Type B pancreatic cell (in vitro differentiated cells): ENCODE results near the gene SLC2A13. TPM values are rescaled to one million over a fixed set of nuclear protein-coding genes. Genes with fewer than 3 reads are reported as not detected.
A peak's percentile ranks its signal among the peaks of the same experiment; 100 is the strongest.

Experiments
- DNase-seq: peaks from one replicate; pipeline ENCODE4 v3.0.0; 2021; ENCODE audit warnings: mixed read lengths; ENCODE audit not compliant: unreplicated experiment; ENCODE audit errors: extremely low spot score
- H3K27ac Mint-ChIP-seq: 2 replicates; pipeline ENCODE4 v1.8.0; 2021; ENCODE audit warnings: mild to moderate bottlenecking, mixed read lengths
- H3K27me3 Mint-ChIP-seq: 2 replicates; pipeline ENCODE4 v1.8.0; 2021; ENCODE audit warnings: mixed read lengths
- H3K36me3 Mint-ChIP-seq: 2 replicates; pipeline ENCODE4 v1.8.0; 2021; ENCODE audit warnings: mixed read lengths
- H3K4me1 Mint-ChIP-seq: one replicate; pipeline ENCODE4 v1.8.0; 2021; ENCODE audit warnings: mixed read lengths; ENCODE audit not compliant: unreplicated experiment
- H3K4me3 Mint-ChIP-seq: 2 replicates; pipeline ENCODE4 v1.8.0; 2021; ENCODE audit warnings: mild to moderate bottlenecking, mixed read lengths
- H3K9me3 Mint-ChIP-seq: 2 replicates; pipeline ENCODE4 v1.8.0; 2021; ENCODE audit warnings: mixed read lengths
- CTCF ChIP-seq: fragments of 200-600 bp; sonication (generic); conservative IDR thresholded peaks from 2 replicates; pipeline ENCODE4 v1.5.0; 2021; ENCODE audit warnings: antibody characterized with exemption, mild to moderate bottlenecking
- total RNA-seq: library from RNA; stranded (reverse); gene quantifications from 2 replicates; pipeline ENCODE4 v1.2.1, GENCODE V29; 2021; ENCODE audit warnings: low replicate concordance

Gene SLC2A13
- total RNA-seq, 1 donor from 2014 or later = 7.1 TPM

DNA sequence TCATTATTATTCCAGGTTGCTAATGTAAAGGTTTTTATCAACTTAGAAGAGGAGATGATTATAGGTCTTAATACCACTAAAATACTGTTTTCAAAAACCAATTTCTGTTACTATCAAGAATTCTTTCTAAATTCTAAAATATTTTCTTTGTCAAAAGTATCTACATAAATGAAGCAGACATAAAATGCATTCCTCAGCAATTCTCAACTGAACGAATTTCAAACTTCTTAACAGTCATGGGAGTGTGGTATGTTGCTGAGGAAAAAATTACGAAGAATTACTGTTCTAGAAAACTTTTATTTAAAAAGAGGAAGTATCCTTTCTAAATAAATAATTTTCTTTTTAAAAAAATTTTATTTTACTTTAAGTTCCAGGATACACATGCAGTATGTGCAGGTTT, 146.4 kb downstream of the SLC2A13 start:
- peaks cover 4% of the 10 kb centered on the region for H3K4me1 Mint-ChIP-seq
- H3K9me3 Mint-ChIP-seq = no peaks in the 10 kb centered on the region
- no peak for DNase-seq
- H3K27me3 Mint-ChIP-seq = no peaks in the 10 kb centered on the region
- TF ChIP-seq CTCF = no peak
- H3K4me3 Mint-ChIP-seq = no peak overlapping the region
- H3K27ac Mint-ChIP-seq = no peak overlapping the region
- no peaks in the 10 kb centered on the region for H3K36me3 Mint-ChIP-seq

DNA sequence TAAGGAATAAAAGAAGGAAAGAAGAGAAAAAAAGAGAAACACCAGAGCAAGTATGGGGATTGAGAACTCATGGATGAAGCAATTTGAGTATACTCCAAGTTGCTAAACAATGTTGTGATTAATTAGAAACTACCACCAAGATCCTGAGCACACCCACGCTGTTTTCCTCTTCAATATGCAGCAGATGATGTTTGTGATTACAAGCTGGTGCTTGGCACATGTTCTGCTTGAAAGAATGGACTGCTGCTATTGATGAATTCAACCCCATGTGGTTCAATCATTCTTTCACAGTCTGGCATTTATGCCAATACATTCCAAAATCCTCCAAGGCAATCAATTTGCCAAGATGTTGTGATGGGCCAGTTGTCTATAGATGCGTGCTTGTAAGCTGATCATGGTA, 146.8 kb downstream of the SLC2A13 start:
- no peak overlapping the region for H3K4me3 Mint-ChIP-seq
- no peak overlapping the region for H3K27ac Mint-ChIP-seq
- no peaks in the 10 kb centered on the region for H3K36me3 Mint-ChIP-seq
- peaks cover 4% of the 10 kb centered on the region for H3K4me1 Mint-ChIP-seq
- no peak for DNase-seq
- no peak for TF ChIP-seq CTCF
- peaks cover 3% of the 10 kb centered on the region for H3K27me3 Mint-ChIP-seq
- no peaks in the 10 kb centered on the region for H3K9me3 Mint-ChIP-seq

DNA sequence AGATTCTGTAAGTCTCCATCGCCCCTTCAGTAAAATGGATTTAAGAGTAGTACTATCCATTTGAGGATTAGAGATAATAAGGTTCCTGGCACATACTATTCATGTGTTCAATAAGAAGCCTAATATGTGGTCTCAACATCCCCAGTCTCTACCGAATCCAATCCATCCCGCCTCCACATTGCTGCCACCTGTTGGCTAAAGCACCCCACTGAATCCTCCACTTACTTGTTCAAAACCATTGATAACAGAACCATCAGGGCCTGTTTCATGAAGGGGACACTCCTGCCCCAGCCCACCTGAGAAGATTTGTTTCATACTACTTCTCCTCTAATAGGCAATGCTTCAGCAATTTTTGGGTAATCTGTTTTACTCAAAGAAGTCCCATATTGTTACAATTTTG, 147.5 kb downstream of the SLC2A13 start:
- Mint-ChIP-seq H3K4me3 (no peak overlapping the region), H3K27me3 (peaks cover 5% of the 10 kb centered on the region), H3K36me3 (no peaks in the 10 kb centered on the region), H3K9me3 (no peaks in the 10 kb centered on the region), H3K4me1 (peaks cover 4% of the 10 kb centered on the region), H3K27ac (no peak overlapping the region)
- peak; percentile 20 for TF ChIP-seq CTCF
- DNase-seq = no peak

DNA sequence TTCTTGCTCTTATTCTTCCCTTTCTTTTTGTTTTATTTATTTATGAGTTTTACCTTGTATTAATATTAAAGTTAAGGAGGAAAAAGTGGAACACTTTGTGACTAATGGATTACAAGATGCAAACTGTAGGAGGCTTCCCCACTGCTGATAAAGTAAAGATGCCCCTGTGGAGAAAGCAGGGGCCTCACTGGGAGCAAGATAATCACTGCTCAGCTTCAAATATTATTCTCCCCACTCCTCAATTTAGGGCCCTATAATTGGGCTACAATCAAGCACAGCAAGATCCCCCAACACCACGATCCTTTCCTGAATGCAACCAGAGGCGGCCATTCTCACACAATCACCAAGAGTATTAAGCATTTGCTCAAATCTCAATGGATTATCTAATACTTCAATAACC, 149.2 kb downstream of the SLC2A13 start:
- H3K27me3 Mint-ChIP-seq = peaks cover 5% of the 10 kb centered on the region
- no peak for DNase-seq
- TF ChIP-seq CTCF = no peak
- no peaks in the 10 kb centered on the region for H3K9me3 Mint-ChIP-seq
- H3K4me3 Mint-ChIP-seq = no peak overlapping the region
- no peaks in the 10 kb centered on the region for H3K36me3 Mint-ChIP-seq
- peaks cover 4% of the 10 kb centered on the region for H3K4me1 Mint-ChIP-seq
- no peak overlapping the region for H3K27ac Mint-ChIP-seq

DNA sequence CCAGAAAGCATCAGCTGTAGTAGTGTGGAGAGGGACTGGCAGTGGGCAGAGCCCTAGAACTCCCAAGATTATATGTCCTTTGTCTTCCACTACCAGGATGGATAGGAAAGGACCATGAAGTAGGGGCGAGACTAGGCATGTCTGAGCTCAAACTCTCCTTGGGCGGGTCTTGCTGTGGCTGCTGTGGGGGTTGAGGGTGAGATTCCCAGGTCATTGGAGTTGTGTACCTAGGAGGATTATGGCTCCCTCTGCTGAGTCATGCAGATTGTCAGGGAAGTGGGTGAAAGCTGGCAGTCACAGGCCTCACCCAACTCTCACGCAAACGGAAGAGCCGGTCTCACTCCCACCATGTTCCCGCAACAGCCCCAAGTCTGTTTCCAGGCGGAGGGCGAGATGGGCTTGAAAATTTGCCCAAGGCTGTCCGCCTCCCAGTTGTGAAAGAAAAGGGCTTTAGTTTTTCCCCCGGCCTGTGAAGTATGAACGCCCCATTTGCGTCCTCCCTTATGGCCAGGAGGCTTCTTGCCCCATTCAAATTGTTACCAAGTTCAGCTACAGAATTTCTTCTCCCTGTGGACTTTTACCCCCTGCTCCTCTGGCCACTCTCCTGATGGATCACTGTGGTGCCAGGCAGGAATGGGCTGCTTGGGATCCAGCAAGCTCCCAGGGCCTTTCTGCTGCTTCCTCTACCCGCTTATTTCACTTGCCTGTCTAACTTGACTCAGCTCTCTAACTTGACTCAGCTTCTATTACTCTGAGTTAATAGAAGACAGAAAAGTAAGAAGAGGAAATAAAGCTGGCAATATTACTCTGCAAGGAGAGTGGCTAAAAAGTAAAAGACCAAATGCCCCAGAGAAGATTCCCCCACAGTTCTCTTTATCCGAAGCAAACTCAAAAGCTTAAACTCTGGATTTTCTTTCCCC, 159.3 kb downstream of the SLC2A13 start:
- no peak overlapping the region for H3K27ac Mint-ChIP-seq
- peaks cover 12% of the 10 kb centered on the region for H3K9me3 Mint-ChIP-seq
- TF ChIP-seq CTCF = no peak
- no peaks in the 10 kb centered on the region for H3K27me3 Mint-ChIP-seq
- peaks cover 9% of the 10 kb centered on the region for H3K36me3 Mint-ChIP-seq
- H3K4me3 Mint-ChIP-seq = no peak overlapping the region
- H3K4me1 Mint-ChIP-seq = no peaks in the 10 kb centered on the region
- no peak for DNase-seq
